Stimulated activated memory B cell treated with anti-CD40 and anti-IgM and Interleukin-4, amounts not matched to agents 10 μg/mL and 1 μg/mL and 100 μg/mL, for 72 hours (primary cell): ENCODE data around the gene VPS13D.

Experiments used
- ATAC-seq: fragments of 150-1000 bp; cut with Tn5 transposase; 2 replicates; pipeline ENCODE4 v1.10.0; 2021
- H3K27ac Mint-ChIP-seq: one replicate; pipeline ENCODE4 v1.8.0; 2022; ENCODE audit warnings: mild to moderate bottlenecking, mixed read lengths
- H3K27me3 Mint-ChIP-seq: one replicate; pipeline ENCODE4 v1.8.0; 2022; ENCODE audit warnings: mixed read lengths
- H3K36me3 Mint-ChIP-seq: one replicate; pipeline ENCODE4 v1.8.0; 2022; ENCODE audit warnings: mixed read lengths
- H3K4me1 Mint-ChIP-seq: one replicate; pipeline ENCODE4 v1.8.0; 2022; ENCODE audit warnings: mixed read lengths
- H3K4me3 Mint-ChIP-seq: one replicate; pipeline ENCODE4 v1.8.0; 2022; ENCODE audit warnings: mild to moderate bottlenecking, moderate library complexity, mixed read lengths
- H3K9me3 Mint-ChIP-seq: one replicate; pipeline ENCODE4 v1.8.0; 2022; ENCODE audit warnings: mixed read lengths

Gene VPS13D

GRCh38 chr1:12410351-12410750 is 180.5 kb downstream of the VPS13D start:
- no peak overlapping the region for H3K4me3 Mint-ChIP-seq
- H3K9me3 Mint-ChIP-seq, result peaks cover 14% of the 10 kb centered on the region
- peak overlapping the region; percentile 39 for H3K27ac Mint-ChIP-seq
- no peak for ATAC-seq
- peaks cover 23% of the 10 kb centered on the region for H3K4me1 Mint-ChIP-seq
- no peaks in the 10 kb centered on the region for H3K27me3 Mint-ChIP-seq
- peaks cover 71% of the 10 kb centered on the region for H3K36me3 Mint-ChIP-seq

- no peaks in the 10 kb centered on the region for H3K27me3 Mint-ChIP-seq
- H3K36me3 Mint-ChIP-seq, result peaks cover 75% of the 10 kb centered on the region
- H3K4me1 Mint-ChIP-seq, result peaks cover 31% of the 10 kb centered on the region
- ATAC-seq, result no peak
- peaks cover 14% of the 10 kb centered on the region for H3K9me3 Mint-ChIP-seq
- H3K27ac Mint-ChIP-seq, result no peak overlapping the region
- H3K4me3 Mint-ChIP-seq, result no peak overlapping the region
Observed at GRCh38 chr1:12411098-12411497, 181.3 kb downstream of the VPS13D start.

- Mint-ChIP-seq H3K9me3 (peaks cover 14% of the 10 kb centered on the region), H3K4me3 (no peak overlapping the region), H3K36me3 (peaks cover 82% of the 10 kb centered on the region), H3K27me3 (no peaks in the 10 kb centered on the region), H3K27ac (no peak overlapping the region), H3K4me1 (peaks cover 37% of the 10 kb centered on the region)
- ATAC-seq, result no peak
Observed at GRCh38 chr1:12411747-12412146, 181.9 kb downstream of the VPS13D start.

GRCh38 chr1:12412439-12412838 is 182.6 kb downstream of the VPS13D start:
- H3K27me3 Mint-ChIP-seq, result no peaks in the 10 kb centered on the region
- no peak for ATAC-seq
- peaks cover 89% of the 10 kb centered on the region for H3K36me3 Mint-ChIP-seq
- H3K27ac Mint-ChIP-seq, result peak overlapping the region; percentile 91
- H3K4me3 Mint-ChIP-seq, result no peak overlapping the region
- peaks cover 14% of the 10 kb centered on the region for H3K9me3 Mint-ChIP-seq
- H3K4me1 Mint-ChIP-seq, result peaks cover 44% of the 10 kb centered on the region

- H3K9me3 Mint-ChIP-seq, result peaks cover 11% of the 10 kb centered on the region
- H3K4me1 Mint-ChIP-seq, result peaks cover 44% of the 10 kb centered on the region
- H3K4me3 Mint-ChIP-seq, result no peak overlapping the region
Observed at GRCh38 chr1:12413664-12414410, 184.0 kb downstream of the VPS13D start.

GRCh38 chr1:12414444-12415018 is 184.7 kb downstream of the VPS13D start:
- Mint-ChIP-seq H3K27ac (peak overlapping the region; percentile 91), H3K4me3 (peak overlapping the region; percentile 45), H3K4me1 (peaks cover 41% of the 10 kb centered on the region), H3K27me3 (no peaks in the 10 kb centered on the region), H3K36me3 (peaks cover 93% of the 10 kb centered on the region), H3K9me3 (peaks cover 9% of the 10 kb centered on the region)
- peak; percentile 37 for ATAC-seq

More at GRCh38 chr1:12413664-12414410, 184.0 kb downstream of the VPS13D start:
- no peaks in the 10 kb centered on the region for H3K27me3 Mint-ChIP-seq
- H3K27ac Mint-ChIP-seq, result peak overlapping the region; percentile 91
- H3K36me3 Mint-ChIP-seq, result peaks cover 92% of the 10 kb centered on the region
- ATAC-seq, result no peak

GRCh38 chr1:12415038-12415466 is 185.2 kb downstream of the VPS13D start:
- Mint-ChIP-seq H3K27ac (peak overlapping the region; percentile 91), H3K27me3 (no peaks in the 10 kb centered on the region), H3K36me3 (peaks cover 93% of the 10 kb centered on the region), H3K4me1 (peaks cover 44% of the 10 kb centered on the region), H3K4me3 (peak overlapping the region; percentile 31), H3K9me3 (peaks cover 5% of the 10 kb centered on the region)
- ATAC-seq, result peak; percentile 86

GRCh38 chr1:12416101-12416500 is 186.3 kb downstream of the VPS13D start:
- Mint-ChIP-seq H3K9me3 (peaks cover 3% of the 10 kb centered on the region), H3K27ac (peak overlapping the region; percentile 91), H3K27me3 (no peaks in the 10 kb centered on the region), H3K36me3 (peaks cover 91% of the 10 kb centered on the region), H3K4me1 (peaks cover 50% of the 10 kb centered on the region), H3K4me3 (no peak overlapping the region)
- peak; percentile 68 for ATAC-seq

- H3K36me3 Mint-ChIP-seq, result peaks cover 91% of the 10 kb centered on the region
- no peaks in the 10 kb centered on the region for H3K27me3 Mint-ChIP-seq
- peak overlapping the region; percentile 51 for H3K4me3 Mint-ChIP-seq
- no peaks in the 10 kb centered on the region for H3K9me3 Mint-ChIP-seq
- peak overlapping the region; percentile 91 for H3K27ac Mint-ChIP-seq
- no peak for ATAC-seq
- peaks cover 56% of the 10 kb centered on the region for H3K4me1 Mint-ChIP-seq
Observed at GRCh38 chr1:12416744-12417143, 186.9 kb downstream of the VPS13D start.

GRCh38 chr1:12417389-12417788 is 187.6 kb downstream of the VPS13D start:
- H3K27me3 Mint-ChIP-seq, result no peaks in the 10 kb centered on the region
- H3K4me3 Mint-ChIP-seq, result no peak overlapping the region
- ATAC-seq, result no peak
- peaks cover 88% of the 10 kb centered on the region for H3K36me3 Mint-ChIP-seq
- H3K4me1 Mint-ChIP-seq, result peaks cover 59% of the 10 kb centered on the region
- no peaks in the 10 kb centered on the region for H3K9me3 Mint-ChIP-seq
- H3K27ac Mint-ChIP-seq, result peak overlapping the region; percentile 91

- Mint-ChIP-seq H3K27me3 (no peaks in the 10 kb centered on the region), H3K9me3 (no peaks in the 10 kb centered on the region), H3K36me3 (peaks cover 73% of the 10 kb centered on the region), H3K27ac (peak overlapping the region; percentile 91), H3K4me1 (peaks cover 43% of the 10 kb centered on the region), H3K4me3 (no peak overlapping the region)
- no peak for ATAC-seq
Observed at GRCh38 chr1:12420171-12420570, 190.3 kb downstream of the VPS13D start.

- H3K27ac Mint-ChIP-seq, result no peak overlapping the region
- no peak for ATAC-seq
- H3K9me3 Mint-ChIP-seq, result no peaks in the 10 kb centered on the region
- H3K27me3 Mint-ChIP-seq, result no peaks in the 10 kb centered on the region
- no peak overlapping the region for H3K4me3 Mint-ChIP-seq
- peaks cover 20% of the 10 kb centered on the region for H3K4me1 Mint-ChIP-seq
- H3K36me3 Mint-ChIP-seq, result peaks cover 61% of the 10 kb centered on the region
Observed at GRCh38 chr1:12422488-12422887, 192.7 kb downstream of the VPS13D start.

- H3K36me3 Mint-ChIP-seq, result peaks cover 59% of the 10 kb centered on the region
- peaks cover 18% of the 10 kb centered on the region for H3K4me1 Mint-ChIP-seq
- H3K4me3 Mint-ChIP-seq, result no peak overlapping the region
- no peaks in the 10 kb centered on the region for H3K9me3 Mint-ChIP-seq
- H3K27ac Mint-ChIP-seq, result peak overlapping the region; percentile 27
- no peaks in the 10 kb centered on the region for H3K27me3 Mint-ChIP-seq
- no peak for ATAC-seq
Observed at GRCh38 chr1:12424087-12424529, 194.3 kb downstream of the VPS13D start.

- peak overlapping the region; percentile 27 for H3K27ac Mint-ChIP-seq
- H3K4me1 Mint-ChIP-seq, result peaks cover 17% of the 10 kb centered on the region
Observed at GRCh38 chr1:12424793-12425192, 195.0 kb downstream of the VPS13D start.

GRCh38 chr1:12426030-12426429 is 196.2 kb downstream of the VPS13D start:
- H3K4me1 Mint-ChIP-seq, result peaks cover 10% of the 10 kb centered on the region
- H3K9me3 Mint-ChIP-seq, result no peaks in the 10 kb centered on the region
- peaks cover 44% of the 10 kb centered on the region for H3K36me3 Mint-ChIP-seq
- ATAC-seq, result no peak
- no peak overlapping the region for H3K4me3 Mint-ChIP-seq
- H3K27ac Mint-ChIP-seq, result peak overlapping the region; percentile 12
- H3K27me3 Mint-ChIP-seq, result no peaks in the 10 kb centered on the region

More at GRCh38 chr1:12424793-12425192, 195.0 kb downstream of the VPS13D start:
- Mint-ChIP-seq H3K9me3 (no peaks in the 10 kb centered on the region), H3K36me3 (peaks cover 52% of the 10 kb centered on the region), H3K4me3 (no peak overlapping the region), H3K27me3 (no peaks in the 10 kb centered on the region)
- ATAC-seq, result no peak

- Mint-ChIP-seq H3K4me3 (no peak overlapping the region), H3K4me1 (peaks cover 9% of the 10 kb centered on the region), H3K36me3 (peaks cover 44% of the 10 kb centered on the region), H3K27me3 (no peaks in the 10 kb centered on the region), H3K9me3 (no peaks in the 10 kb centered on the region), H3K27ac (no peak overlapping the region)
- ATAC-seq, result no peak
Observed at GRCh38 chr1:12428334-12428733, 198.5 kb downstream of the VPS13D start.
